OCI-LY7 (cell line): Measurements from ENCODE around the gene C1orf210.

Experiments
- EZH2phosphoT487 ChIP-seq: fragments of 200-600 bp; sonication (generic); IDR thresholded peaks from 2 replicates; pipeline ENCODE4 v1.6.1; 2018; ENCODE audit warnings: low read depth, borderline replicate concordance, mild to moderate bottlenecking, mixed run types, antibody characterized with exemption, low read length, moderate library complexity, mixed read lengths
- TF ChIP-seq, protein P1 (sequence below): fragments of 200-600 bp; sonication (generic); conservative IDR thresholded peaks from 2 replicates; pipeline ENCODE4 v1.5.1; 2014; ENCODE audit warnings: mild to moderate bottlenecking, antibody characterized with exemption, low read length, moderate library complexity, mixed read lengths

DNA sequence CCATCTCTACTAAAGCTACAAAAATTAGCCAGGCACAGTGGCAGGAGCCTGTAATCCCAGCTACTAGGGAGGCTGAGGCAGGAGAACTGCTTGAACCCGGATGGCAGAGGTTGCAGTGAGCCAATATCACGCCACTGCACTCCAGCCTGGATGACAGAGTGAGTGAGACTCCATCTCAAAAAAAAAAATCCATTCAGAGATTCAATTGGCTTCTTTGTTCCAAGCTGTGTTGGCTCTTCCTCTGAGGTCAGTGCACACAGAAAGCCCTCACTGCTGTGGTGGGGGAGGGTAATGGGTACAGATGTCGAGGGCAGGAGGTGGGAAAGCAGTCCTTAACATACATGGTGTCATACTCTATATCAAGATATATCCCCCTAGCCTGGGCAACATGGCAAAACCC, 30.1 kb upstream of the C1orf210 start:
- no peak for TF ChIP-seq EZH2phosphoT487
- TF ChIP-seq, protein P1, sequence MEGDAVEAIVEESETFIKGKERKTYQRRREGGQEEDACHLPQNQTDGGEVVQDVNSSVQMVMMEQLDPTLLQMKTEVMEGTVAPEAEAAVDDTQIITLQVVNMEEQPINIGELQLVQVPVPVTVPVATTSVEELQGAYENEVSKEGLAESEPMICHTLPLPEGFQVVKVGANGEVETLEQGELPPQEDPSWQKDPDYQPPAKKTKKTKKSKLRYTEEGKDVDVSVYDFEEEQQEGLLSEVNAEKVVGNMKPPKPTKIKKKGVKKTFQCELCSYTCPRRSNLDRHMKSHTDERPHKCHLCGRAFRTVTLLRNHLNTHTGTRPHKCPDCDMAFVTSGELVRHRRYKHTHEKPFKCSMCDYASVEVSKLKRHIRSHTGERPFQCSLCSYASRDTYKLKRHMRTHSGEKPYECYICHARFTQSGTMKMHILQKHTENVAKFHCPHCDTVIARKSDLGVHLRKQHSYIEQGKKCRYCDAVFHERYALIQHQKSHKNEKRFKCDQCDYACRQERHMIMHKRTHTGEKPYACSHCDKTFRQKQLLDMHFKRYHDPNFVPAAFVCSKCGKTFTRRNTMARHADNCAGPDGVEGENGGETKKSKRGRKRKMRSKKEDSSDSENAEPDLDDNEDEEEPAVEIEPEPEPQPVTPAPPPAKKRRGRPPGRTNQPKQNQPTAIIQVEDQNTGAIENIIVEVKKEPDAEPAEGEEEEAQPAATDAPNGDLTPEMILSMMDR, result no peak
